IMR-90 (cell line): ENCODE data around the gene PDE5A. TPM values are rescaled to one million over a fixed set of nuclear protein-coding genes. Genes with fewer than 3 reads are reported as not detected.

Experiments
- ATAC-seq: fragments of 200-7000 bp; cut with Tn5 transposase; 2 replicates; pipeline ENCODE4 v1.9.1; 2020; ENCODE audit warnings: low read depth, mild to moderate bottlenecking, moderate library complexity
- BruUV-seq: library from RNA; stranded (reverse); fragments of 400-500 nt; replicated peaks from 2 replicates; lab custom pipeline; 2021; lab: Mats Ljungman, UMichigan
- CTCF ChIA-PET: fragments of 300-600 bp; formaldehyde crosslinking; extraction: SDS; loops from one replicate; lab custom pipeline; 2021; ENCODE audit warnings: antibody characterized with exemption; lab: Yijun Ruan, JAX
- POLR2A ChIA-PET: fragments of 300-600 bp; sonication (Branson Sonifier 250); formaldehyde crosslinking; loops from one replicate; lab custom pipeline; 2022; ENCODE audit warnings: antibody characterized with exemption; ENCODE audit not compliant: unreplicated experiment; lab: Charles Lee
- DNase-seq: peaks from one replicate; pipeline ENCODE4 v3.0.0; 2013
- H2AFZ ChIP-seq: replicated peaks from 2 replicates; pipeline ENCODE3; 2013; ENCODE audit warnings: low read length, mild to moderate bottlenecking; ENCODE audit not compliant: poor library complexity
- H2AK5ac ChIP-seq: 2 replicates; pipeline ENCODE4 v1.6.1; 2013; ENCODE audit warnings: low read depth, low read length, inconsistent platforms
- H2AK9ac ChIP-seq: replicated peaks from 2 replicates; pipeline ENCODE3; 2013; ENCODE audit warnings: mild to moderate bottlenecking, low read depth, low read length, moderate library complexity; ENCODE audit not compliant: poor library complexity
- H2BK120ac ChIP-seq: 2 replicates; pipeline ENCODE4 v1.6.1; 2013; ENCODE audit warnings: low read depth, low read length, inconsistent platforms
- H2BK15ac ChIP-seq: 3 replicates; pipeline ENCODE4 v1.6.1; 2013; ENCODE audit warnings: low read depth, low read length, inconsistent platforms
- H2BK20ac ChIP-seq: 2 replicates; pipeline ENCODE4 v1.6.1; 2013; ENCODE audit warnings: low read depth, mild to moderate bottlenecking, inconsistent platforms, low read length, moderate library complexity
- H2BK5ac ChIP-seq: 2 replicates; pipeline ENCODE4 v1.6.1; 2013; ENCODE audit warnings: mild to moderate bottlenecking, low read depth, low read length, inconsistent platforms; ENCODE audit not compliant: poor library complexity, severe bottlenecking
- H3K14ac ChIP-seq: replicated peaks from 2 replicates; pipeline ENCODE4 v1.6.1; 2013; ENCODE audit warnings: low read depth, low read length, inconsistent platforms
- H3K18ac ChIP-seq: 2 replicates; pipeline ENCODE4 v1.6.1; 2013; ENCODE audit warnings: low read depth, low read length, control low read depth
- H3K23ac ChIP-seq: 2 replicates; pipeline ENCODE4 v1.6.1; 2013; ENCODE audit warnings: low read depth, low read length, inconsistent platforms
- H3K27ac ChIP-seq: 2 replicates; pipeline ENCODE4 v1.5.1; 2013; ENCODE audit warnings: mild to moderate bottlenecking, control low read depth, low read length; ENCODE audit not compliant: insufficient read depth
- H3K27me3 ChIP-seq: 2 replicates; pipeline ENCODE4 v1.6.1; 2013; ENCODE audit warnings: low read length; ENCODE audit not compliant: control insufficient read depth, insufficient read depth
- H3K36me3 ChIP-seq: 2 replicates; pipeline ENCODE4 v1.6.1; 2013; ENCODE audit warnings: low read length, mixed read lengths; ENCODE audit not compliant: control insufficient read depth, insufficient read depth
- H3K4ac ChIP-seq: 2 replicates; pipeline ENCODE4 v1.6.1; 2013; ENCODE audit warnings: low read depth, low read length, inconsistent platforms
- H3K4me1 ChIP-seq: 2 replicates; pipeline ENCODE4 v1.6.1; 2013; ENCODE audit warnings: low read length, mixed read lengths; ENCODE audit not compliant: control insufficient read depth, insufficient read depth
- H3K4me2 ChIP-seq: 2 replicates; pipeline ENCODE4 v1.6.1; 2013; ENCODE audit warnings: low read depth, mild to moderate bottlenecking, control low read depth, low read length, moderate library complexity
- H3K4me3 ChIP-seq: 2 replicates; pipeline ENCODE4 v1.5.1; 2013; ENCODE audit warnings: low read depth, mild to moderate bottlenecking, control low read depth, low read length, moderate library complexity; ENCODE audit not compliant: insufficient read depth
- H3K56ac ChIP-seq: 2 replicates; pipeline ENCODE4 v1.6.1; 2013; ENCODE audit warnings: low read length, inconsistent platforms; ENCODE audit not compliant: insufficient read depth; ENCODE audit errors: extremely low read depth
- H3K79me1 ChIP-seq, 2 experiments: 2 replicates each; pipeline ENCODE4 v1.6.1; 2013; ENCODE audit warnings: low read length in 2 of 2, inconsistent platforms in 1 of 2, low read depth in 1 of 2
- H3K9ac ChIP-seq: 2 replicates; pipeline ENCODE4 v1.6.1; 2013; ENCODE audit warnings: low read depth, low read length, control low read depth
- H3K9me1 ChIP-seq: 2 replicates; pipeline ENCODE4 v1.6.1; 2013; ENCODE audit warnings: low read length, inconsistent platforms; ENCODE audit not compliant: insufficient read depth
- H3K9me3 ChIP-seq: 2 replicates; pipeline ENCODE4 v1.6.1; 2013; ENCODE audit warnings: low read length; ENCODE audit not compliant: control insufficient read depth, insufficient read depth
- H4K20me1 ChIP-seq: 2 replicates; pipeline ENCODE4 v1.6.1; 2013; ENCODE audit warnings: low read length, inconsistent platforms; ENCODE audit not compliant: insufficient read depth
- H4K5ac ChIP-seq: 2 replicates; pipeline ENCODE4 v1.6.1; 2013; ENCODE audit warnings: mild to moderate bottlenecking, low read depth, low read length, control low read depth
- H4K8ac ChIP-seq, 2 experiments: 2 replicates each; pipeline ENCODE4 v1.6.1; 2013; ENCODE audit warnings: low read depth in 2 of 2, low read length in 2 of 2, control low read depth in 1 of 2, inconsistent platforms in 1 of 2
- H4K91ac ChIP-seq: 2 replicates; pipeline ENCODE4 v1.6.1; 2013; ENCODE audit warnings: low read depth, low read length, inconsistent platforms; ENCODE audit not compliant: insufficient read depth
- CEBPB ChIP-seq: IDR thresholded peaks from 2 replicates; pipeline ENCODE4 v1.6.1; 2012; ENCODE audit warnings: low read depth, low read length, improper control_type of control experiment
- MAFK ChIP-seq: IDR thresholded peaks from 2 replicates; pipeline ENCODE4 v1.6.1; 2012; ENCODE audit warnings: low read depth, low read length, improper control_type of control experiment
- NFE2L2 ChIP-seq: fragments of 150-350 bp; IDR thresholded peaks from 2 replicates; pipeline ENCODE4 v1.6.1; 2016; ENCODE audit warnings: low read depth, mild to moderate bottlenecking, low read length
- RAD21 ChIP-seq: IDR thresholded peaks from 2 replicates; pipeline ENCODE4 v1.6.1; 2012; ENCODE audit warnings: low read length, improper control_type of control experiment
- SMC3 ChIP-seq: fragments of 150-350 bp; IDR thresholded peaks from 2 replicates; pipeline ENCODE4 v1.6.1; 2016; ENCODE audit warnings: low read depth, mild to moderate bottlenecking, antibody characterized with exemption, low read length, moderate library complexity
- USF2 ChIP-seq: fragments of 150-350 bp; IDR thresholded peaks from 2 replicates; pipeline ENCODE4 v1.6.1; 2017; ENCODE audit warnings: mild to moderate bottlenecking, antibody characterized with exemption, low read length, low read depth
- WGBS, 2 experiments: methylation state at CpG; one replicate each; pipeline versions ENCODE4 v1.1.5 to v1.1.7; 2013; ENCODE audit warnings: missing lambda C conversion rate in 2 of 2; ENCODE audit not compliant: insufficient read length in 1 of 2; ENCODE audit errors: extremely low coverage in 2 of 2; 5-methylcytosine and 5-hydroxymethylcytosine counted together
- dilution Hi-C: fragments of 300-500 bp; cut with HindIII; formaldehyde crosslinking; loops from one replicate; pipeline ENCODE4 v1.14.3; 2018; ENCODE audit warnings: low sequenced_read_pairs; ENCODE audit not compliant: unreplicated experiment
- in situ Hi-C: fragments of 300-500 bp; cut with MboI; formaldehyde crosslinking; loops from 3 replicates; pipeline ENCODE4 v1.14.3; 2019; ENCODE audit warnings: low sequenced_read_pairs, inconsistent platforms, mixed read lengths
- intact Hi-C: fragments of 100-400 bp; cut with micrococcal nuclease; formaldehyde crosslinking; loops from 2 replicates; pipeline ENCODE4 v1.10.0; 2022
- polyA plus RNA-seq, 3 experiments: library from polyadenylated mRNA; depleted of rRNA; stranded (reverse); fragments of >200 nt; gene quantifications; 2 replicates each; pipeline ENCODE4 v1.2.3, GENCODE V29; 2012; ENCODE audit warnings: low replicate concordance in 1 of 3
- total RNA-seq: library from RNA; depleted of rRNA; stranded (reverse); fragments of >200 nt; gene quantifications from 2 replicates; pipeline ENCODE4 v1.2.3, GENCODE V29; 2012

Gene PDE5A
- total and polyA plus RNA-seq, 2 of the 4 experiments (the other 2 are of a cell fraction): 101 to 770 TPM

DNA sequence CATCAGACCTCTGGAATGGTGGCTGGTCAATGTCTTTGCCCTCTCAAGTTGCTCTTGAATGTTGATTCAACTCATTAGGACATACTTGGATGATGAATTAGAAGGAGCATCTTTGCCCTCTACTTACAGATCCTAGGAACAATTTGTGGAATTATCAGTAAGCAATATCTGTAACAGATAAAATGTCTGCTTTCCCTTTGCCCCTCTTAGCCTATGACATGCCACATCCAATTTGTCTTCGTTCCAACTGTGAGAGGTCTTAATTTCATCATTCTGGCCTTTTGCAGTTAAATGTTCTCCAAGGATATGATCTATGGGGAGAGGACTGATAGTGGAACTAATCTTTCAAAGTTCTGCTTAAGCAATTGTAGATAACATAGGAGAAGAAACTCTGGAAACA, 148.3 kb downstream of the PDE5A start:
- no peak for ATAC-seq
- Histone ChIP-seq H2BK5ac (no peak overlapping the region), H4K91ac (no peak overlapping the region), H3K9me3 (no peaks in the 10 kb centered on the region), H3K18ac (no peak overlapping the region), H3K4me2 (no peak overlapping the region), H4K5ac (no peak overlapping the region), H3K27me3 (no peaks in the 10 kb centered on the region), H3K9me1 (no peaks in the 10 kb centered on the region; the same call in 1 of the 2 replicates), H2BK20ac (no peak overlapping the region), H3K4ac (no peak overlapping the region), H3K4me1 (no peaks in the 10 kb centered on the region), H3K56ac (no peak overlapping the region), H2AFZ (no peak overlapping the region), H3K23ac (no peak overlapping the region), H3K14ac (no peak overlapping the region), H2AK9ac (no peak overlapping the region), H2BK15ac (no peak overlapping the region), H3K27ac (no peak overlapping the region), H3K4me3 (no peak overlapping the region), H4K20me1 (no peaks in the 10 kb centered on the region), H3K79me1 (peaks cover 4 to 6% of the 10 kb centered on the region in 2 experiments; a peak in 1 of 4 replicates), H2AK5ac (no peak overlapping the region), H2BK120ac (no peak overlapping the region), H3K36me3 (peaks cover 9% of the 10 kb centered on the region), H3K9ac (no peak overlapping the region), H4K8ac (no peak overlapping the region)
- in situ Hi-C loops: loop anchor here (10.0 kb wide), 1 partner anchor 166 kb away; no protein-coding TSS in a partner anchor
- dilution Hi-C loops: no loop called here
- no peak for TF ChIP-seq NFE2L2
- no peak for TF ChIP-seq MAFK
- TF ChIP-seq SMC3: no peak
- no peak for TF ChIP-seq USF2
- TF ChIP-seq RAD21: no peak
- TF ChIP-seq CEBPB: no peak
- DNase-seq: no peak
- no TSS peak for BruUV-seq
- ChIA-PET CTCF (no interaction called here), POLR2A (no interaction called here)
- intact Hi-C loops: no loop called here
- no CpG with 5 or more reads among the region's 1 CpG for WGBS, 2 experiments
